Measurements from ENCODE around the gene EPAS1.

Gene EPAS1

GRCh38 chr2:46274586-46274985 is 22.6 kb upstream of the EPAS1 start:
- DNase-seq: no peak

- DNase-seq: peak; percentile 43
These were observed 21.2 kb upstream of the EPAS1 start for GRCh38 chr2:46275995-46276394.

GRCh38 chr2:46276642-46277041 is 20.6 kb upstream of the EPAS1 start:
- peak; percentile 45 for DNase-seq

- DNase-seq: no peak
These were observed 19.6 kb upstream of the EPAS1 start for GRCh38 chr2:46277431-46278190.

GRCh38 chr2:46278952-46279351 is 18.3 kb upstream of the EPAS1 start:
- DNase-seq: no peak

GRCh38 chr2:46281939-46282338 is 15.3 kb upstream of the EPAS1 start:
- no peak for DNase-seq

- no peak for DNase-seq
These were observed 13.5 kb upstream of the EPAS1 start for GRCh38 chr2:46283693-46284092.

- DNase-seq: no peak
These were observed 12.9 kb upstream of the EPAS1 start for GRCh38 chr2:46284260-46284659.

- DNase-seq: no peak
These were observed 12.4 kb upstream of the EPAS1 start for GRCh38 chr2:46284796-46285195.

- no peak for DNase-seq
These were observed 10.5 kb upstream of the EPAS1 start for GRCh38 chr2:46286715-46287114.

GRCh38 chr2:46290078-46290477 is 7.1 kb upstream of the EPAS1 start:
- no peak for DNase-seq

GRCh38 chr2:46293466-46293865 is 3.7 kb upstream of the EPAS1 start:
- no peak for DNase-seq

- no peak for DNase-seq
These were observed 2.9 kb upstream of the EPAS1 start for GRCh38 chr2:46294176-46294836.

GRCh38 chr2:46296216-46296839 is 879 bp upstream of the EPAS1 start:
- DNase-seq: peak; percentile 24

- DNase-seq: no peak
These were observed 502 bp downstream of the EPAS1 start for GRCh38 chr2:46297546-46298271.

GRCh38 chr2:46298272-46298521 is 990 bp downstream of the EPAS1 start:
- no peak for DNase-seq

- DNase-seq: peak; percentile 40
These were observed 1.5 kb downstream of the EPAS1 start for GRCh38 chr2:46298522-46299353.

GRCh38 chr2:46299365-46300263 is 2.4 kb downstream of the EPAS1 start:
- peak; percentile 71 for DNase-seq

- DNase-seq: no peak
These were observed 3.2 kb downstream of the EPAS1 start for GRCh38 chr2:46300406-46300832.

GRCh38 chr2:46302005-46302695 is 4.9 kb downstream of the EPAS1 start:
- DNase-seq: no peak

- no peak for DNase-seq
These were observed 6.0 kb downstream of the EPAS1 start for GRCh38 chr2:46303233-46303632.
